C4-2B (cell line): ENCODE data around the gene TAF1B.
A peak's percentile ranks its signal among the peaks of the same experiment; 100 is the strongest.

Experiments
- H3K27ac ChIP-seq: fragments of 450-650 bp; 2 replicates; pipeline ENCODE4 v1.5.1; 2017
- ZFX ChIP-seq: fragments of 450-650 bp; IDR thresholded peaks from 2 replicates; pipeline ENCODE4 v1.6.1; 2017
- TF ChIP-seq, protein P1 (sequence below): fragments of 450-650 bp; conservative IDR thresholded peaks from 2 replicates; pipeline ENCODE4 v1.5.1; 2017; ENCODE audit warnings: mild to moderate bottlenecking

TAF1B gene

DNA sequence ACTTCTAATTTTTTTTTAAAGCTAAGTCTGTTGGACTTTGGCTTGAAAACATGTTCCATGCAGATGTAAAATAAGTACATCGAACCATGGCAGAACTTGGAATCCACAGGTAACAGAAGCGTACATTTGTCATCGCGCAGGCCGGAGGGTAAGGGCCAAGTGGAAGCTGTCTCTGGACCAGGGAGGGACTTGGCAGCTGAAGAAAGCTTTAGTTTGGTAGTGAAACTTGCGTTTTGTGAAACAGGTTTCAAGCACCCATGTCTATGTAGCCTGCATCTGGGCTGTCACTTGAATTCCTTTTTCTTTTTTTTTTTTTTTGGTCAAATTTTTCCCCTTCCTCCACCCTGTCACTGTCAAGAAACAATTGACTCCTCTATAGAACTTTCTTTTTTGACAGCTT is 128.6 kb downstream of the TAF1B start:
- TF ChIP-seq, protein P1, sequence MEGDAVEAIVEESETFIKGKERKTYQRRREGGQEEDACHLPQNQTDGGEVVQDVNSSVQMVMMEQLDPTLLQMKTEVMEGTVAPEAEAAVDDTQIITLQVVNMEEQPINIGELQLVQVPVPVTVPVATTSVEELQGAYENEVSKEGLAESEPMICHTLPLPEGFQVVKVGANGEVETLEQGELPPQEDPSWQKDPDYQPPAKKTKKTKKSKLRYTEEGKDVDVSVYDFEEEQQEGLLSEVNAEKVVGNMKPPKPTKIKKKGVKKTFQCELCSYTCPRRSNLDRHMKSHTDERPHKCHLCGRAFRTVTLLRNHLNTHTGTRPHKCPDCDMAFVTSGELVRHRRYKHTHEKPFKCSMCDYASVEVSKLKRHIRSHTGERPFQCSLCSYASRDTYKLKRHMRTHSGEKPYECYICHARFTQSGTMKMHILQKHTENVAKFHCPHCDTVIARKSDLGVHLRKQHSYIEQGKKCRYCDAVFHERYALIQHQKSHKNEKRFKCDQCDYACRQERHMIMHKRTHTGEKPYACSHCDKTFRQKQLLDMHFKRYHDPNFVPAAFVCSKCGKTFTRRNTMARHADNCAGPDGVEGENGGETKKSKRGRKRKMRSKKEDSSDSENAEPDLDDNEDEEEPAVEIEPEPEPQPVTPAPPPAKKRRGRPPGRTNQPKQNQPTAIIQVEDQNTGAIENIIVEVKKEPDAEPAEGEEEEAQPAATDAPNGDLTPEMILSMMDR: no peak
- TF ChIP-seq ZFX: no peak
- H3K27ac ChIP-seq: no peak overlapping the region; the same call in 1 of the 2 replicates

GRCh38 chr2:9972621-9973479 is 129.6 kb downstream of the TAF1B start:
- H3K27ac ChIP-seq: peak overlapping the region; percentile 12
- TF ChIP-seq, protein P1: no peak
- TF ChIP-seq ZFX: no peak

- no peak overlapping the region for H3K27ac ChIP-seq
- TF ChIP-seq, protein P1: no peak
- TF ChIP-seq ZFX: no peak
Observed at GRCh38 chr2:9973690-9974089, 130.4 kb downstream of the TAF1B start.

DNA sequence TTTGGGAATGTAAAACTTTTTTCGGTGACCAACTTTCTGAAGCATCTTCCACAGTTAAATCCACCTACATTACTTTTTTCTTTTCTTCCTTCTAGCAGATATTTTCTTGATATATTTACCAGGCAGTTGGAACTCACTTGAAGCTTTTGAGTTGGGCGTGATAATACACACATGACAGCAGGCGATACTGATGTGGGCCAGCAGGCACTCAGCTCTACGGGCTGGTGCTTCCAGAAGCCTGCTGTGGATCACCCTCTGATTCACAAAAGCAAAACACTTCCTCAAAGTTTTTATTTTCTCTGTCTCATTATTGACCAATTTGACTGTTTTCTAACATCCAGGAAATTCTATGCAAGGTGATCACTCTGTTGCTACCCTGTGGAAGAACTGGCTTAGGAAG is 131.1 kb downstream of the TAF1B start:
- no peak for TF ChIP-seq ZFX
- TF ChIP-seq, protein P1: no peak
- H3K27ac ChIP-seq: no peak overlapping the region

- TF ChIP-seq, protein P1: no peak
- H3K27ac ChIP-seq: peak overlapping the region; percentile 43
Observed at GRCh38 chr2:9975328-9975727, 132.1 kb downstream of the TAF1B start.

DNA sequence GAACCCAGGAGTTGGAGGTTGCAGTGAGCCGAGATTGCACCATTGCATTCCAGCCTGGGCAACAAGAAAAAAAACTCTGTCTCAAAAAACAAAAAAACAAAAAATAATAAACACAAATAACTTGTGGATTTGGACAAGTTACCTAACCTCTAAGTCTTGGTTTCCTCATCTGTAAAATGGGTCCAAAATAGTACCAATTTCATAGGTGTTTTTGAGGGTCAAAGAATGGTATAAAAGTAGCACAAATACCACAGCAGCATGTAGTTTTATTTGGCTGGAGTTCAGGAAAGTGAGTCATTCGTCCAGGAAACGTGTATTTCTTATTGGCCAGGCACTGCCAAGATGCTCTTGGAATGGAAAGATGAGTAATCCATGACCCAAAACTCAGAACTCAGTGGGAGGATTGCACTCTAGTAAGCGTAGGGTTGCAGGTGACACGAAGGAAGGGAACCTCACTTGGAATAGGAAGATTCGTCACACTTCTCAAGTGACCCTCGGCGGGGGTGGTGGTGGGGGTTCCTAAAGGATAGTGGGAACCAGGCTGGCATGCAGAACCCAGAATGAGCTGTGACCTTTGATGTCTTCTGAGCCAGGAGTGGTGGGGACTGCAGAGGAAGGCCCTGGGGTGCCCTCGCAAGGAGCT is 132.7 kb downstream of the TAF1B start:
- no peak for TF ChIP-seq ZFX
- TF ChIP-seq, protein P1: no peak
- peak overlapping the region; percentile 43 for H3K27ac ChIP-seq

DNA sequence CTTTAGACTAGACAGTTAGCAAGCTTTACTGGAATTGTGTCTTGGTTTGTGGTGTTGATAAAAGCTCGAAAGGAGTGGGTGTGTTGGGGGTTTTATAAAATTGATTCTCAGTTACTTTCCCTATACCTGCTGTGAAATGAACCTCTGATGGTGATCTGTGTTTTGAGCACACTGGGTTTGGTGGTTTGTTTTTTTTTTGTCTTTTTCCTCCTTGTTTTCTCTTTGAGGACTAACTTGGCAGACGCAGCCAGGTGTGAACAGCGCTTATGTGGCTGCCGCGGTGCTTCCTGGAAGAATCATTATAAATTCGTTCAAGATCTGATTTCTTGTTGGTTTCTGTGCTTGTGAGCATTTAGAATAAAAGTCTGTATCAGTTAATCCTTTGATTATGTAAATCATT is 136.7 kb downstream of the TAF1B start:
- TF ChIP-seq, protein P1: no peak
- no peak for TF ChIP-seq ZFX
- H3K27ac ChIP-seq: no peak overlapping the region
